Measurements from ENCODE around the gene NOLC1.

NOLC1 gene

DNA sequence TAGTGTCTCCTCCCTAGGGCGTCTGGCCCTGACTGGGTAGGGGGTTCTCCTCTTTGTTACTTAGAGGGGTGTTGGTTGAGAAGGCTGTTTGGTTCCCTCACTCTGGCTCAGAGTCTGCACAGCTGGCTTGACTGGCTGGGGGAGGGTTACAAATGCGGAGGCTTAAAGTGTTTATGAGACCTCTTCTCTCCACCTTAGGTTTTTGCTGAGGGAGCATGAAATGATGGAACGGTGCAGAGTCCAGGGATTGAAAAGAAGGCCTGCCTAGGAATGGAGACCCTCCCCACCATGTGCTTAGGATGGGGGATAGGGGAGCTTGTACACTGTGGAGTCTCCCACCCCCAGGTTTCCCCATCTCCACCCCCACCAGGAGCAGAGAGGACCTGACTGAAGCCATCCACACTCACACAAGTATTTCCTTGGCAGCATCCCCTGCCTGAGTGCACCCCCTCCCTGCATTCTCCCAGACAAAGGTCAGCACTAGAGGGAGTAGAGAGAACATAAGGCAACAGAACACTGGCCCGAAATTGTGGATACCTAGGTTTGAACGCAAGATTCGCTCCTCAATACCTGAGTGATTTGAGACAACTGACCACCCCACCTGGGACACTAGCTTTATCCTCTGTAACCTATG lies 30.3 kb upstream of the NOLC1 start:
- H3K4me1 ChIP-seq = peaks cover 25% of the 10 kb centered on the region
- no peaks in the 10 kb centered on the region for H3K9me3 ChIP-seq (ENCODE audit: control insufficient read depth, low read length)
- H3K27me3 ChIP-seq (ENCODE audit: control insufficient read depth, insufficient read depth, low read length) = no peaks in the 10 kb centered on the region
- H3K27ac ChIP-seq = peak overlapping the region; percentile 100
- peak overlapping the region; percentile 96 for H3K4me2 ChIP-seq (ENCODE audit: low read length)
- TF ChIP-seq, protein P1, sequence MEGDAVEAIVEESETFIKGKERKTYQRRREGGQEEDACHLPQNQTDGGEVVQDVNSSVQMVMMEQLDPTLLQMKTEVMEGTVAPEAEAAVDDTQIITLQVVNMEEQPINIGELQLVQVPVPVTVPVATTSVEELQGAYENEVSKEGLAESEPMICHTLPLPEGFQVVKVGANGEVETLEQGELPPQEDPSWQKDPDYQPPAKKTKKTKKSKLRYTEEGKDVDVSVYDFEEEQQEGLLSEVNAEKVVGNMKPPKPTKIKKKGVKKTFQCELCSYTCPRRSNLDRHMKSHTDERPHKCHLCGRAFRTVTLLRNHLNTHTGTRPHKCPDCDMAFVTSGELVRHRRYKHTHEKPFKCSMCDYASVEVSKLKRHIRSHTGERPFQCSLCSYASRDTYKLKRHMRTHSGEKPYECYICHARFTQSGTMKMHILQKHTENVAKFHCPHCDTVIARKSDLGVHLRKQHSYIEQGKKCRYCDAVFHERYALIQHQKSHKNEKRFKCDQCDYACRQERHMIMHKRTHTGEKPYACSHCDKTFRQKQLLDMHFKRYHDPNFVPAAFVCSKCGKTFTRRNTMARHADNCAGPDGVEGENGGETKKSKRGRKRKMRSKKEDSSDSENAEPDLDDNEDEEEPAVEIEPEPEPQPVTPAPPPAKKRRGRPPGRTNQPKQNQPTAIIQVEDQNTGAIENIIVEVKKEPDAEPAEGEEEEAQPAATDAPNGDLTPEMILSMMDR (IDR thresholded peaks at IDR 0.05) = no peak
- no peaks in the 10 kb centered on the region for H3K36me3 ChIP-seq (ENCODE audit: control insufficient read depth, insufficient read depth, low read length)
- H2AFZ ChIP-seq = peak overlapping the region; percentile 95
- H3K79me2 ChIP-seq = peaks cover 7% of the 10 kb centered on the region
- no peak overlapping the region for H3K9ac ChIP-seq
- peak overlapping the region; percentile 89 for H3K4me3 ChIP-seq (ENCODE audit: low read depth, low read length)

DNA sequence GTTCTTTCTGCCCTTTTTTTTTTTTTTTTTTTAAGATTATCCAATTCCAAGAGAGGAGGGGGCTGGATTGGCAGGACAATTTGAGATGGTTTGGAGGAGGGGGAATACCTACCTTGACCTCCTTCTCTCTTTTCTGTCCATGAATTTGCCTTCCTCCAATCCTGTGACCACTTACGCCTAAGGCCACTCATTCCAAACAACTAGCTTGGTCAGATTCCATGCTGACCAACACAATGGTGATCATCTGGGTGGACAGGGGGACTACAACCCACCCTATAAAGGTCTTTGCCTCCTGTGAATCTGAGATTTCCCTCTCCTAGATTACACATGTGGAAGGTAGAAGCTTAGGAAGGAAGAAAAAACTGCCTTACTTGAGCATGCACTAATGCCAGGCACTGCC lies 29.7 kb upstream of the NOLC1 start:
- H3K4me1 ChIP-seq = peaks cover 22% of the 10 kb centered on the region
- no peak overlapping the region for H3K9ac ChIP-seq
- H3K4me2 ChIP-seq (ENCODE audit: low read length) = no peak overlapping the region
- H3K4me3 ChIP-seq (ENCODE audit: low read depth, low read length) = no peak overlapping the region
- TF ChIP-seq, protein P1 (IDR thresholded peaks at IDR 0.05) = no peak
- H3K79me2 ChIP-seq = peaks cover 5% of the 10 kb centered on the region
- no peaks in the 10 kb centered on the region for H3K36me3 ChIP-seq (ENCODE audit: control insufficient read depth, insufficient read depth, low read length)
- H3K27ac ChIP-seq = no peak overlapping the region
- no peak overlapping the region for H2AFZ ChIP-seq
- no peaks in the 10 kb centered on the region for H3K27me3 ChIP-seq (ENCODE audit: control insufficient read depth, insufficient read depth, low read length)
- H3K9me3 ChIP-seq (ENCODE audit: control insufficient read depth, low read length) = no peaks in the 10 kb centered on the region

DNA sequence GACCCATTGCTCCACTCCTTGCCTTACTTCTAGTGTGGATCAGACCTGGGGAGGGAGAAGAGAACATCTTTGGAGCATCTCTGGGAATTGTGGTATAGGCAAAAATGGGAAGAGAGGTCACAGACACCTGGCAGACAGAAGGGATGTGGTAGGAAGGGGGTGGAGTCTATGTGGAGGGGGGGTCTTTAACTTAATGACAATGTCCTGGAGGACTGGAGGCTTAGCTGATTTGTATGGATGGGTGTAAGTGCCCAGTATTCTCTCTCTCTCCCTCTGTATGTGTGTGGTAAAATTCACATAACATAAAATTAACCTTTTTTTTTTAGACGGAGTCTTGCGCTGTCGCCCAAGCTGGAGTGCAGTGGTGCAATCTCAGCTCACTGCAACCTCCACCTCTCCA lies 29.0 kb upstream of the NOLC1 start:
- Histone ChIP-seq H3K79me2 (peaks cover 5% of the 10 kb centered on the region), H3K9me3 (ENCODE audit: control insufficient read depth, low read length) (no peaks in the 10 kb centered on the region), H3K9ac (no peak overlapping the region), H3K4me2 (ENCODE audit: low read length) (no peak overlapping the region), H3K27ac (no peak overlapping the region), H2AFZ (no peak overlapping the region), H3K27me3 (ENCODE audit: control insufficient read depth, insufficient read depth, low read length) (no peaks in the 10 kb centered on the region), H3K36me3 (ENCODE audit: control insufficient read depth, insufficient read depth, low read length) (no peaks in the 10 kb centered on the region), H3K4me3 (ENCODE audit: low read depth, low read length) (no peak overlapping the region), H3K4me1 (peaks cover 14% of the 10 kb centered on the region)
- TF ChIP-seq, protein P1 (IDR thresholded peaks at IDR 0.05) = no peak

DNA sequence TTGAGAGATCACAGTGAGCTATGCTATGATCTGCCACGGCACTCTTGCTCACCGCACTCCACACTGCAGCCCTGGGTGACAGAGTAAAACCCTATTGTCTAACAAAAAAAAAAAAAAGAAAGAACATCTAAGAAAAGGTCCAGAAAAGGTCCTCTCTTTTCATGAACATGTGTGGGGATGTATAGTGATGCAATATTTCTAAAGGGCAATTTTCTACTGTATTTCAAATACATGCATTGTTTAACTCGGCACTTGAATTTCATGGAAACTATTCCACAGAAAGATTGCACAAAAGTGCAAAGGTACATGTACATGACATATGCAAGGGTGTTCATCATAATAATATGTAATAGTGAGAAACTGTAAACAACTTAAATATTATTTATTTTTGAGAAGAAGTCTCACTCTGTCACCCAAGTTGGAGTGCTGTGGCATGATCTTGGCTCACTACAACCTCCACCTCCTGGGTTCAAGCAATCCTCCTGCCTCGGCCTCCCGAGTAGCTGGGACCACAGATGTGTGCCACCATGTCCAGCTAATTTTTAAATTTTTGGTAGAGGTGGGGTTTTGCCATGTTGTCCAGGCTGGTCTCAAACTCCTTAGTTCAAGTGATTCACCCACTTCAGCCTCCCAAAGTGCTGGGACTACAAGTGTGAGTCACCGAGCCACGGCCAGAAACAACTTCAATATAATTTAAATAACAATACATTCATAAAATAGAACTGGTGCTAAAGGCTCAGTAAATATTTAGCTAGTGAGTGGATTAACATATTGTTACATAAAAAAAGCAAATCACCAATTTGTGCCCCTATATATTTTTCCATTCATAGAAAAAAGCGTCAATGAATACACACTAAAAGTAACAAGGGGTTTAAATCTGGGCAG lies 20.7 kb upstream of the NOLC1 start:
- H3K4me2 ChIP-seq (ENCODE audit: low read length) = no peak overlapping the region
- H3K9me3 ChIP-seq (ENCODE audit: control insufficient read depth, low read length) = no peaks in the 10 kb centered on the region
- H3K4me3 ChIP-seq (ENCODE audit: low read depth, low read length) = no peak overlapping the region
- TF ChIP-seq, protein P1 (IDR thresholded peaks at IDR 0.05) = no peak
- peak overlapping the region; percentile 96 for H2AFZ ChIP-seq
- peaks cover 29% of the 10 kb centered on the region for H3K79me2 ChIP-seq
- H3K9ac ChIP-seq = no peak overlapping the region
- H3K36me3 ChIP-seq (ENCODE audit: control insufficient read depth, insufficient read depth, low read length) = no peaks in the 10 kb centered on the region
- no peak overlapping the region for H3K27ac ChIP-seq
- H3K27me3 ChIP-seq (ENCODE audit: control insufficient read depth, insufficient read depth, low read length) = no peaks in the 10 kb centered on the region
- H3K4me1 ChIP-seq = peaks cover 4% of the 10 kb centered on the region
